NCI-H774 (cell line): Measurements from ENCODE around the gene ALDH1A3.

Source experiments
- DNase-seq: peaks from one replicate; lab custom pipeline; 2025; lab: John Stamatoyannopoulos, UW

Gene ALDH1A3

DNA sequence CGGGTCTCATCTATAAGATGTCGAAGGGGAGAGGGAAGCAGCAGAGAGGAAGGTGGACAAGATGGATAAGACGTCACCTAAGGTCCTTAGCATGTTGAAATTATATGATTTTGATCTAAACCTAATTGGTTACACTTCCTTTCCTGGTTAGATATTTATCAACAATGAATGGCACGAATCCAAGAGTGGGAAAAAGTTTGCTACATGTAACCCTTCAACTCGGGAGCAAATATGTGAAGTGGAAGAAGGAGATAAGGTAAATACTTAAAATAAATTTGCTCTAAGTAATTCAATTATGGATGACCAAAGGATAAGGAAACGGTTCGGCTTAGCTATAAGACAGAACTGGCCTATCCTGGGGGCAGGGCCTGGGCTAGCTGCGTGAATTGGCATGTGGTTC lies 5.5 kb downstream of the ALDH1A3 start:
- DNase-seq = no peak

- DNase-seq = no peak
Measured at GRCh38 chr15:100885811-100886210, 6.2 kb downstream of the ALDH1A3 start.

DNA sequence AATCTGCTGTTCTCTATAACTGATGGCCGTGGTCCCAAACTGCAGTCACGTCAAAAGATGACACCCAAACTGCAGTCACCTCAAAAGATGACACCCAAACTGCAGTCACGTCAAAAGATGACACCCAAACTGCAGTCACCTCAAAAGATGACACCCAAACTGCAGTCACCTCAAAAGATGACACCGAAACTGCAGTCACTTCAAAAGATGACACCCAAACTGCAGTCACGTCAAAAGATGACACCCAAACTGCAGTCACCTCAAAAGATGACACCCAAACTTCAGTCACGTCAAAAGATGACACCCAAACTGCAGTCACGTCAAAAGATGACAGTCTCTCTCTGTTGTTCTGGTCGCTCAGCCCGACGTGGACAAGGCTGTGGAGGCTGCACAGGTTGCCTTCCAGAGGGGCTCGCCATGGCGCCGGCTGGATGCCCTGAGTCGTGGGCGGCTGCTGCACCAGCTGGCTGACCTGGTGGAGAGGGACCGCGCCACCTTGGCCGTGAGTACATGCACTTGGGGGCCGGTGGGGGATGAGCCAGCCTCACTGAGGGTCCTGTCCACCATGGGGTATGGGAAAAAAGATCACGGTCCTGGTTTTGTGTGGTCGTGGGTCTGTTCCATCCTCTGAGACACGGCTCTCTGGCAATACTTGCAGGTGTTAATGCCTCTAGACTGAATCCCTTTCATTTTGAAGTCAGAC lies 7.7 kb downstream of the ALDH1A3 start:
- DNase-seq = no peak

- DNase-seq = no peak
Measured at GRCh38 chr15:100889385-100890050, 9.9 kb downstream of the ALDH1A3 start.

GRCh38 chr15:100890051-100890720 lies 10.6 kb downstream of the ALDH1A3 start:
- DNase-seq = no peak

- DNase-seq = no peak
Measured at GRCh38 chr15:100890850-100891249, 11.2 kb downstream of the ALDH1A3 start.

DNA sequence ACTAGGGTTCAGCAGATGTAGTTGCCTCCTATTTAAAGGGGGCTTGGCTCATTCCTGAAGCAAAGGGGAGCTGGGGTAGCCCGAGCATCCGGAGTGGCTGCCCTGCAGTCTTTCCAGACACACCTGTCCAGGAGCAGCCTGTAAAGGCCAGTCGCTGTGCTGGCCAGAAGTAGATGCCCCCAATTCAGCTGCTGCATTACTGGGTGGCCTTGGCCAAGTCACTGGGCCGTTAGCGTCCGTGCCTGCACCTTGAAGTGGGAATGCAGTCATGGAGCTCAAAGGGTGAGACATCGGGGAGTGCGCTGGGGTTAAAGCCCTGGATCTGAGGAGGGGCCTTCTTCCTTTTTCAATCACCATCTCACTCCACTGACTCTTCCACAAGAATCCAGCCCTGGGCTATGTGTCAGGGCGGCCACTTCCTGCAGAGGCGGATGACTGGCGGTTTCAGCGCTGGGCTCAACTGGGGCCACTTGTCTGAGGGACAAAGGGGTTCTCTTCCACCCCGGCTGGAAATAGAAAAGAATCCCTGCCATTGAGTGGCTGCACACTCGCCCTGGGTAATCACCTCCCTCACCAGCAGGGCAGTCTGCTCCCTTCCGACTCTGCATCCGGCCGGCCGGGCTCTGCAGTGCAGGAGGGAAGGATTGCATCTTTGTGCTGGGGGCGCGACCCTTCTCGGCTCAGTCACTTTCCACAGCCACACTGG lies 11.8 kb downstream of the ALDH1A3 start:
- DNase-seq = no peak

DNA sequence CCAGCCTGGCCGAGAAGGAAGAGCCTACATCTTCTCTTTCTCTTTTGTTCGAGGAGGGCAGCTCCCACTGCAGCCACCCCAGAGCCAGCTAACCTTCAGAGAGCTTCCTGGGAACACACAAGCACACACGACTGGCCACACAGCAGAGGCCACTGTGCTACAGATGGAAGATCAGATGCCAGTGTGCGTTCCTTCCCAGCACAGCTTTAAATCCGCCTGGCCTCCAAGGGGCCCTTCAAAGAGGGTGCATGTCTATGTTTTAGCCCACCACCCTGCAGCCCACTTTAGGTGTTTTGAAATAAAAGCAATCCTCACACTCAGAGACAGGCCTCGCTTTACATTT lies 12.4 kb downstream of the ALDH1A3 start:
- no peak for DNase-seq

- no peak for DNase-seq
Measured at GRCh38 chr15:100893261-100893963, 13.8 kb downstream of the ALDH1A3 start.

DNA sequence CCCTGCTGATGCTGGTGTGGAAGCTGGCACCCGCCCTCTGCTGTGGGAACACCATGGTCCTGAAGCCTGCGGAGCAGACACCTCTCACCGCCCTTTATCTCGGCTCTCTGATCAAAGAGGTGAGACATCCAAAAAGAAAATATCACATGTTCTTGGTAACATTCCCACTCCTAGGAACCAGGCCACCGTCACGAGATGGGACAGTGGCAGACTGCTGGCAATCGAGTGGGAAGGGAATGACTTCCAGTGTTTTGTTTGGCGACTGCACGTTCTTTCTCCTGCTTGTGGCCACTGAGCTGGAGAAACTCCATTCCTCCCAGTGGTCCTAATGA lies 14.3 kb downstream of the ALDH1A3 start:
- no peak for DNase-seq

GRCh38 chr15:100895721-100896120 lies 16.1 kb downstream of the ALDH1A3 start:
- DNase-seq = no peak

DNA sequence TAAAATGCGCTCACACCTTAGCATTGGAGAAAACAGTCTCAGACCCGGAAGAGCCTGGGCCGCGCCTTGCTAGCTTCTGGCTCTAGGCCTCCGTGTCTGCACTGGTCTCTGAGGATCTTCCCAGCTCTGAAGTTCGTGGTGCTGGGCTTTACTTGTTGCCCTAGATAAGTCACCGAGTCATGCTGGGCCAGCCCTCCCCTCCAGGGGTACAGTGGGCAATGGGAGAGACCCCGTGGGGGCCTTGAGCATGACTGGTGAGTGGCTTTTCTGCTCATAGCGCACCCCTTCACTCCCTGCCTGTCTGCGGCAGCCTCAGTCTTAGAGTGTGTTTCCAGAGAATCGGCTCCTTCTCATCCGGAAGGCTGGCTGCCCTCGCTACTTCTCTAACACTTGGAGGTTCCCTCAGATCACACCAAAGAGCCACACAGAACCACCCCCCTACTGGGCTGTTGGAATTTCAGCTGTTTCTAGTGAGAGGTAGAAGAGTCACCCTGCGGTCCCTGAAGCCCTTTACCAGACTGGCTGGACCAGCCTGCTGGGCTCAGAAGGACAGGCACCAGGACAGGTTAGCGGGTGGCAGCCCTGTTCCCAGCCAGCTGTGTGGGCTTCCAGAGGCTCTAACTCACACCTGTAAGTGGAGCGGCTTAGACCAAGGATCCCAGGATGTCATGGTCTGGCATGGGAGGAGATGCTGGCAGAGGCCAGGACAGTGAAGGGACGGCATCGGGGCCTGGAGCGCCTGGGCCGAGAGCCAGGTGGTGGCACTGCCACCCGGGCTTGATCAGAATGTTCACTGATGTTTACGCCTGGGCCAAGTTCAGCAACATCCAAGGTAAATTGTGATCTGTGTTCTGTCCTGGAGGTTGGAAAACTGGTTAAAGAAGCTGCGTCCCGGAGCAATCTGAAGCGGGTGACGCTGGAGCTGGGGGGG lies 17.9 kb downstream of the ALDH1A3 start:
- DNase-seq = no peak

DNA sequence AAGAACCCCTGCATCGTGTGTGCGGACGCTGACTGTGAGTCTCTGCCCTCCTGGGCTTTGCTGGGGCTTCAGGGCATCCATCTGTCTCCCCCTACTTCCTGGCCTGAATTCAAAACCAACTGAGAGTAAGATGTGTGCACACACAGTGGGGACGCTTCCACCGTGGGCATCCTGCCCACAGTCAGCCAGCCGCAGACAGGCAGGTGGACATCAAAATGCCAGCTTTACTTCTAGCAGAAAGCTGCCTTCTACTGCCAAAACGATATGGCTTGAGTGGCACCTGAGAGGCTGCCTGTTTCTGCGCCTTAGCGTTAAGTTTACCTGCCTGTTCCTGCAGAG lies 18.5 kb downstream of the ALDH1A3 start:
- no peak for DNase-seq

GRCh38 chr15:100898661-100899462 lies 19.2 kb downstream of the ALDH1A3 start:
- DNase-seq = no peak

DNA sequence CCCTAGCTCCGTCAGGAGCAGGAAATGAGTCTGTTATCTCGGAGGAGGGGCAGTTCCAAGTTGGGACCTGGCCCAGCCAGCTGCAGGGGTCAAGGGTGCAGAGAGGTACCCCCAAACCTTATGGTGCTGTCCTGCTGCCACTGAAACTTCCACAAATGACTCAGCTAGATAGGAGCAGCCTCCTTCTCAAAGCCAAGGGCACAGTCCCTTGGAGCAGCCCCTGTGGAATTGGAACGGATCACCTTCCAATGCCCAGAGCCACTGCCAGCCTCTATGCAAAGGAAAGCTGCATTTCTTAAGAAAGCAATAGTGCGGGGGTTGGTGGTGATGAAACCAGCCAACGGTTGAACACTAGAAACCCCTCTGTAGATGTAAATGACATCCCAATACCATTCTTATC lies 20.0 kb downstream of the ALDH1A3 start:
- DNase-seq = no peak

GRCh38 chr15:100900136-100900794 lies 20.6 kb downstream of the ALDH1A3 start:
- DNase-seq = no peak

- DNase-seq = no peak
Measured at GRCh38 chr15:100900795-100901169, 21.2 kb downstream of the ALDH1A3 start.

- no peak for DNase-seq
Measured at GRCh38 chr15:100901296-100901695, 21.7 kb downstream of the ALDH1A3 start.

- no peak for DNase-seq
Measured at GRCh38 chr15:100901702-100902435, 22.2 kb downstream of the ALDH1A3 start.
